HL-60 (cell line): Measurements from ENCODE around the gene GRB10.

Experiments
- CTCF ChIP-seq: IDR thresholded peaks from one replicate; pipeline ENCODE4 v1.5.1; 2011; ENCODE audit warnings: low read length, control low read depth, inconsistent platforms; ENCODE audit not compliant: insufficient read depth
- GABPA ChIP-seq: IDR thresholded peaks from 2 replicates; pipeline ENCODE4 v1.6.1; 2012; ENCODE audit warnings: low read depth
- POLR2AphosphoS5 ChIP-seq: IDR thresholded peaks from 2 replicates; pipeline ENCODE4 v1.6.1; 2012; ENCODE audit warnings: low read depth
- REST ChIP-seq: IDR thresholded peaks from 2 replicates; pipeline ENCODE4 v1.6.1; 2012; ENCODE audit warnings: low read depth; ENCODE audit not compliant: insufficient replicate concordance
- SPI1 ChIP-seq: IDR thresholded peaks from 2 replicates; pipeline ENCODE4 v1.6.1; 2012; ENCODE audit warnings: low read depth, mild to moderate bottlenecking, borderline replicate concordance

- no peak for TF ChIP-seq POLR2AphosphoS5
- no peak for TF ChIP-seq CTCF
- no peak for TF ChIP-seq GABPA
- TF ChIP-seq REST = no peak
- no peak for TF ChIP-seq SPI1
Measured at GRCh38 chr7:50655490-50655889, 127.2 kb downstream of the GRB10 start.
